GM10266 (cell line): ENCODE results near the gene PRCD.
"Not testable (repeated sequence)": the region's sequence is repeated elsewhere in the genome, so short reads cannot be mapped to it uniquely, and the experiment has no call there.

Experiments used
- DNase-seq: peaks from one replicate; pipeline ENCODE4 v3.0.0; 2012; ENCODE audit errors: extremely low spot score
- CTCF ChIP-seq: IDR thresholded peaks from 2 replicates; pipeline ENCODE4 v1.5.1; 2012; ENCODE audit warnings: mild to moderate bottlenecking, low read depth; ENCODE audit not compliant: control insufficient read depth, insufficient read depth; ENCODE audit errors: missing control alignments

The PRCD gene

GRCh38 chr17:76561799-76562268, 22.0 kb downstream of the PRCD start:
- TF ChIP-seq CTCF = no peak

GRCh38 chr17:76562734-76563148, 22.9 kb downstream of the PRCD start:
- no peak for TF ChIP-seq CTCF
- DNase-seq = no peak

More at GRCh38 chr17:76561799-76562268, 22.0 kb downstream of the PRCD start:
- DNase-seq = no peak

GRCh38 chr17:76563359-76563758, 23.5 kb downstream of the PRCD start:
- DNase-seq = not testable (repeated sequence)

- not testable (repeated sequence) for DNase-seq
These were observed 25.3 kb downstream of the PRCD start for GRCh38 chr17:76564991-76565727.

- DNase-seq = no peak
- TF ChIP-seq CTCF = no peak
These were observed 26.1 kb downstream of the PRCD start for GRCh38 chr17:76565728-76566612.

- no peak for TF ChIP-seq CTCF
- DNase-seq = no peak
These were observed 26.7 kb downstream of the PRCD start for GRCh38 chr17:76566613-76566943.

- no peak for DNase-seq
These were observed 27.2 kb downstream of the PRCD start for GRCh38 chr17:76566988-76567431.

More at GRCh38 chr17:76566988-76567431, 27.2 kb downstream of the PRCD start:
- TF ChIP-seq CTCF = no peak
